GM18499 (cell line): Measurements from ENCODE around the gene ID1.
"Not testable (repeated sequence)": the region's sequence is repeated elsewhere in the genome, so short reads cannot be mapped to it uniquely, and the experiment has no call there.

ENCODE experiments used
- ATAC-seq: cut with Tn5 transposase; IDR thresholded peaks from one replicate; pipeline ENCODE4 v1.9.1; 2021; ENCODE audit warnings: moderate number of reproducible peaks; ENCODE audit not compliant: insufficient read depth, unreplicated experiment

Gene ID1

GRCh38 chr20:31572701-31573554 is 32.2 kb upstream of the ID1 start:
- ATAC-seq = peak; percentile 50

DNA sequence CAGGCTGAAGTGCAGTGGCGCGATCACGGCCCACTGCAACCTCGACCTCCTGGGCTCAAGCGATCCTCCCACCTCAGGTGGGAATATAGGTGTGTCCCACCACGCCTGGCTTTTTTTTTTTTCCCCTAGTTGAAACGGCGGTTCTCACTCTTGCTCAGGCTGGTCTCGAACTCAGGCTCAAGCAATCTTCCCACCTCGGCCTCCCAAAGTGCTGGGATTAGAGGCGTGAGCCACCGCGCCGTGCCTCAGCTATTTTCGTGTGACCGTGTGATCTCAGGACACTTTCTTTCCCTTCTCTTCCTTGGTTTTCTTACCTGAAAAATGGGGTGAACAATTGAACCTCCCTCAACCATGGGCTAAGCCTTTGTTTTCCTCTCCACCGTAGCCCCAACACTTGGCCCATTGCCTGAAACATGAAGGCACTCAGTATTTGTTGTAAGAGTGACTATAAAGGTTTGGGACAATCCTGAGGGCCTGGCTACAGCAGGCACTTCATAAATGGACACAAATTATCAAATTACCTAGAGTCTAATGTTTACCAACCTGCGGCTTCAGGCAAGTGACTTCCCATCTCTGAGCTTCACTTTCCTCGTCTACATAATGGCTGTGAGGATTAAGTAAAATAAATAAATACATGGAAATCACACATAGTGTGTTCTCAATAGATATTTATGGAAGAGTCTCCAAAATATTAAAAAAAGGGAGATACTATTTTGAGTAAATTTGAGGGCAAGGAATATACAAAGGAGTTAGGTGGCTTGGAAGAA is 31.4 kb upstream of the ID1 start:
- ATAC-seq = peak; percentile 10

DNA sequence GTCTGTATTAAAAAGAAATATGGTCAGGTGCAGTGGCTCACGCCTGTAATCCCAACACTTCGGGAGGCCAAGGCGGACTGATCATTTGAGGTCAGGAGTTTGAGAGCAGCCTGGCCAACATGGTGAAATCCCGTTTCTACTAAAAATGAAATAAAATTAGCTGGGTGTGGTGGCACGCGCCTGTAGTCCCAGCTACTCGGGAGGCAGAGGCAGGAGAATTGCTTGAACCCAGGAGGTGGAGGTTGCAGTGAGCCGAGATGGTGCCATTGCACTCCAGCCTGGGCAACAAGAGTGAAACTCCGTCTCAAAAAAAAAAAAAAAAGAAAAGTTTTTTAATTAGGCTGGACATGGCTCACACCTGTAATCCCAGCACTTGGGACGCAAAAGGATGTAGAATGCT is 30.1 kb upstream of the ID1 start:
- ATAC-seq = not testable (repeated sequence)

- ATAC-seq = no peak
These were observed 28.3 kb upstream of the ID1 start for GRCh38 chr20:31576751-31577150.

DNA sequence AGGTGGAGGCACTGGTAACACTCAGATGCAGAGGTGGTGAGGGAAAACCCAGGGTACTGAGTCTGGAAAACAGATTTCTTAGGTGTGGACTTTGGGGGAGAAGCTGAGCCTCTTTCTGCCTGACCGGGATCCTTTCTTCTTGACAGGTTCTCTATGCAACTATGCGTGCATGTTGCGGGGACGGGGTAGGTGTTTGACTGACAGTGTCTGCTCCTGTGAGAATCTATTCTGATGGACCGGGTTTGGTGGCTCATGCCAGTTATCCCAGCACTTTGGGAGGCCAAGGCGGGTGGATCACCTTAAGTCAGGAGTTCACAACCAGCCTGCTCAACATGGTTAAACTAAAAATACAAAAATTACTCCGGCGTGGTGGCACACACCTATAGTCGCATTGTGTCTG is 27.9 kb upstream of the ID1 start:
- ATAC-seq = no peak

DNA sequence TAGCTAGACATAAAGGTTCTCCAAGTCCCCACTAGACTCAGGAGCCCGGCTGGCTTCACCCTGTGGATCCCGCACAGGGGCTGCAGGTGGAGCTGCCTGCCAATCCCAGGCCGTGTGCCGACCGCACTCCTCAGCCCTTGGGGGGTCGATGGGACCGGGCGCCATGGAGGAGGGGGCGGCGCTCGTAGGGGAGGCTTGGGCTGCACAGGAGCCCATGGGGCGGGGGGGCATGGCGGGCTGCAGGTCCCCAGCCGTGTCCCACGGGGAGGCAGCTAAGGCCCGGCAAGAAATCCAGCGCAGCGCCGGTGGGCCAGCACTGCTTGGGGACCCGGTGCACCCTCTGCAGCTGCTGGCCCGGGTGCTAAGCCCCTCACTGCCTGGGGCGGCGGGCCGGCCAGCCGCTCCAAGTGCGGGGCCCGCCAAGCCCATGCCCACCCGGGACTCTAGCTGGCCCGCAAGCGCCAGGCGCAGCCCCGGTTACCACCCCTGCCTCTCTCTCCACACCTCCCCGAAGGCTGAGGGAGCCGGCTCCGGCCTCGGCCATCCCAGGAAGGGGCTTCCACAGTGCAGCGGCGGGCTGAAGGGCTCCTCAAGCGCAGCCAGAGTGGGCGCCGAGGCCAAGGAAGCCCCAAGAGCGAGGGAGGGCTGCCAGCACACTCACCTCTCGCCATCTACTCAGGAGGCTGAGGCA is 26.5 kb upstream of the ID1 start:
- no peak for ATAC-seq

- no peak for ATAC-seq
These were observed 25.8 kb upstream of the ID1 start for GRCh38 chr20:31579245-31579644.

GRCh38 chr20:31579941-31580651 is 25.0 kb upstream of the ID1 start:
- ATAC-seq = not testable (repeated sequence)

- no peak for ATAC-seq
These were observed 24.4 kb upstream of the ID1 start for GRCh38 chr20:31580706-31581105.

DNA sequence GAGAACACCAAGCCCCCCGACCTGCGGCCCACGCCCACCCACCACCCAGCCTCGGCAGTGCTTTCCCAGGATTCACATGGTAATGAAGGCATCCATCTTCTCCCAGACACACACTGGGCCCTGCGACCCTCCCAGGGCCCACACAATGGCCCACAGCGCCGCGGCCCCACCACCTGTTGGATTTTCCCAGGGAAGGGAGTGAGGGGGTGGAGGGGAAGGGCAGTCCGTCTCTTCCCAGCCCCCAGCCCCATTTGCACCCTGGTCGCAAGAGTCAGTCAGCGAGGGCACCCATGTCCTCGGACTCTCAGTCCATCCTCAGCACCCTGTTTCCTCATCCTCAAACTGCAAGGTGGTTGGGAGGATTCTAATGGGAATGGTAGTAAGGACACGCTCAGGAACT is 23.7 kb upstream of the ID1 start:
- ATAC-seq = no peak

DNA sequence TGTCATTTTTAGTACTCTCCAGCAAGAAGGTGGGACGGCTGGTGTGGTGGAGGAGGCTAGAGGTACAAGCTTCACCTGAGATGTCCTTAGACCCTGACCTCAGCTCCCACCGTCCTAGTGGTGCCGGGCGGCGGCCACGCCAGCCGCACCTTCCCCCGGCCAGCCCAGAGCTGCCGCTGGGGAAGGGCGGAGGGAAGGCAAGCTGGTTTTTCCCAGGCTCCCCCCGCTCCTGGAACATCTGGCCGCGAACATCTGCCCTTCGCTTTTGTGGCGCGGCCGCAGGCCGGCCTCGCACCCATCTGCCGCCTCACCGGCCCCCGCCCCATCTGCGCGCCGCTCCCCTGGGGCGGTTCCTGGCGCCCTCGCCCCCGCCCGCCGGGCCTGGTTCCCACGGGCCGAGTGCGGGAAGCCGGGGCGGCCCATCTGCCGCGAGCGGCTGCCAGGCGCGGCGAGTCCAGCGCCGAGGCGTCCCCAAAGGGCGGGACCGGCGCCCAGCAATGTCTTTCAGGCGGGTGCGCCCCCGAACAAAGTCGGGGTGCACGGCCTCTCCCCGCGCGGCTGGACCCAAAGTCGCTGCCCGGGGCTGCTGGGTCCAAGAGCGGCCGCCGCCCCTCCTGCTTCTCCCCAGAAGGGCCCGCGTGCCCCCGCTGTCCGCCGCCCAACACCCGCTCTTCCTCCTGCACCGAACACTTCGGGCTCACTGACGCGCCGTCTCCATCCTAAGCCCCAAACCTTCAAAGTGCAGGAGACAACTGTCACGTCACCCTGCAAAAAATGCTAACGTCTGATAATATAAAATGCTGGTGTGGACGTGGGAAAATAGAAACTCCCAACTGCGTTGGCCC is 17.3 kb upstream of the ID1 start:
- no peak for ATAC-seq

DNA sequence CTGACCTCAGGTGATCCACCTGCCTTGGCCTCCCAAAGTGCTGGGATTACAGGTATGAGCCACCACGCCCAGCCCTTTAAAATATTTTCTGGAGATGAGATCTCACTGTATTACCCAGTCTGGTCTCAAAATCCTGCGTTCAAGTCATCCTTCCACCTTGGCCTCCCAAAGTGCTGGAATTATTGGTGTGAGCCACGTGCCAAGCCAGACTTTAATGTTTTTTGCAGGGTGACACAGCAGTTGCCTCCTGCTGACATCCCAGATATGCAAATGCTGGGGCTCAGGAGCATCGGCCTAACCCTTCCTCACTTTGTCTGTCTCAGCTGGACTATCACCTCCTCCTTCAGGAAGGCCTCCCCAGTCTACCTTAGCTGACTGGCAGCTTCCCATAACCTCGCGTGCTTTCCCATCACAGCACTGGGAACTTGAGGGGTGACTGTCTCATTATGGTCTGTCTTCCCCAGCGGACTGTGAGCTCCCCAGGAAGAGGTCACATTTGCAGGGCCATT is 14.3 kb upstream of the ID1 start:
- ATAC-seq = no peak

DNA sequence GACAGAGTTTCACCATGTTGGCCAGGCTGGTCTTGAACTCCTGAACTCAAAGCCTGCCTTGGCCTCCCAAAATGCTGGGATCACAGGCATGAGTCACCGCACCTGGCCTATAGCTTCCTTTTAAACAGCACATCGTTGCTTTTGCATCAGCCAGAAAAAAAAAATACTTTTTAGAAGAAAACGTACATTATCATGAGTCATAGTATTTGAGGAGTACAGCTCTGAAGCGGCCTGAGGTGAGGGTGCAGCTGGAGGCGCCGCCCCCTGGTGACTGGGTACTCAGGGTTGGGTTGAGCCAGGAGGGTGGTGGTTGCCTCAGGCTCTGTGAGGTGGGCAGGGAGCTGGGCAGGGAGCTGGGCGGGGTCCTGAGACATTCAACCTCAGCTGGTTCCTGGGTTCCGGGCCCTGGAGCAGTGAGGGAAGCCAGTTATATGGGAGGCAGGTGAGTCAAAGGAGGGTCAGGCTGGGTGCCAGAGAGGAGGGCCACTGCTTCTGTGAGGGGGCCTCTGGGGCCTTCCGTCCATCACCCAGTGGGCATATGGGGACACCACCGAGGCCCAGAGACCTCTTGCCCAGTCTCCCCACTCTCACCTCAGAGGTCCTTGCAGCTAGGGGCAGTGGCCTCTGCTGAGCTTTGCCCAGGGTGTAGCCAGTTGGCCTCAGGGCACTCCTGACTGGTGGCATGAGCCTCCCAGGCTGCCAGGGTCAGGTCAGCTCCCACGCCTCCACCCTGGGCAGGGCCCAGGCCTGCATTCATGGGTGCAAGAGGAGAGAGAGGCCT is 11.7 kb upstream of the ID1 start:
- ATAC-seq = no peak

DNA sequence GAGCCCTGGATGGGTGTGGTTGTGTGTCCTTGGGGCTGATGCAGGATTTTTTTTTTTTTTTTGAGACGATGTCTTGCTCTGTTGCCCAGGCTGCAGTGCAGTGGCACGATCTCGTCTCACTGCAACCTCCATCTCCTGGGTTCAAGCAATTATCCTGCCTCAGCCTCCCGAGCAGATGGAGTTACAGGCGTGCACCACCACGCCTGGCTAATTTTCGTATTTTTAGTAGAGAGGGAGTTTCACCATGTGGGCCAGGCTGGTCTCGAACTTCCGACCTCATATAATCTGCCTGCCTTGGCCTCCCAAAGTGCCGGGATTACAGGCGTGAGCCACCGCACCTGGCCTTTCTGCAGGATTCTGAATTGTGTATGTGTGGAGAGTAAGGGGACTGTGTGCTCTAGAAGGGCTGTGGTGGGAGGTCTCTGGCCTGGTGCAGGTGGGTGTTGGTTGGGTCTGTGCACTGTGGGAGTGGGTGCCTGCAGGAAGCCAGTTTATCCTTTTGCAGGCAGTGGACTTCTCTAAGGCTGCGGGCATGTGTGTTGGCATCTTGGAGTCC is 11.0 kb upstream of the ID1 start:
- no peak for ATAC-seq

DNA sequence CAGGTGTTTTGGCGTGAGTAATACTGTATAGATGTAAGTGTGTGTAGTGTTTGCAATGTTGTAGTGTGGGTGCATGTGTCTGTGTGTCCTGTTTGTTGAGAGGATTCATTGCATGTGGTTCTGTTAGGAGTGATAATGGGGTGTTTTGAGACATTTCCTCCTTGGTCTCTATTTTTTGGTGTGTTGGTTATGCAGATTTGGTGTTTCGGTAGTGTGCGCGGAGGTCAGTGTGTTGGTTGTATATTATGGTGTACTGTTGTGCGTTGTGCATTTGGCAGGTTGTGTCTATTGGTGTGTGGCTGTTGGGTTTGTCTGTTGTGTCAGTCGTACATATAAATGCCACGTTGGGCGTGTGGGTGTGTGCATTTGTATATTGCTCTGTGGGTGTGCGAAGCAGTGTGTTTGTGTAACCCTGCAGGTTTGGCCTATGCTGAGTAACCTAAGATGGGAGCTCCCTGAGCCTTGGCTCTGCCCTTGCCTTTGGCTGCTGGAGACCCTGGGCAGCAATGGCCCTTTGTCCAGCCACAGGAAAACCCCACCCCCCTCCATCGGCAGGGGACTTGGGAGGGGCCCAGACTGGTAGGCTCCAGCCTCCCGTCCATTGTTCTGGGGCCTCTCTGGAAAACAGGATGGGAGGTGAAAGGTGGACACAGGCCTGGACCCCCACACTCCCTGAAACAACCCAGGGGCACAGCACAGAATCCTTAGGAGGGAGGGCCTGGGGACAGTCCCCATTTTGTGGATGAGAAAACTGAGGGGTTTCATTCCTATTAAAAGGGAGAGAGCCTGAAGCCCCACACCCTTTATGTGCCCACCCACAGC is 10.3 kb upstream of the ID1 start:
- no peak for ATAC-seq

GRCh38 chr20:31595380-31595653 is 9.8 kb upstream of the ID1 start:
- ATAC-seq = no peak

GRCh38 chr20:31595654-31596411 is 9.3 kb upstream of the ID1 start:
- no peak for ATAC-seq
